C4-2B (cell line): Measurements from ENCODE around the gene MALRD1.

Source experiments
- CTCF ChIP-seq: fragments of 450-650 bp; conservative IDR thresholded peaks from 2 replicates; pipeline ENCODE4 v1.5.1; 2017; ENCODE audit warnings: mild to moderate bottlenecking
- ZFX ChIP-seq: fragments of 450-650 bp; IDR thresholded peaks from 2 replicates; pipeline ENCODE4 v1.6.1; 2017

- TF ChIP-seq CTCF (no peak), ZFX (no peak)
These were observed 110.3 kb downstream of the MALRD1 start for GRCh38 chr10:19158870-19159269.
